GM23248 (cell line): ENCODE results near the gene PKD1L1. TPM values are rescaled to one million over a fixed set of nuclear protein-coding genes. Genes with fewer than 3 reads are reported as not detected.

Experiments
- DNase-seq: peaks from one replicate; pipeline ENCODE4 v3.0.0-alpha.2; 2015
- H2AFZ ChIP-seq: fragments of 200-600 bp; sonication (generic); 2 replicates; pipeline ENCODE4 v1.6.1; 2016; ENCODE audit warnings: antibody characterized with exemption
- H3F3A ChIP-seq: fragments of 200-600 bp; sonication (generic); 2 replicates; pipeline ENCODE4 v1.6.1; 2016; ENCODE audit warnings: mild to moderate bottlenecking, antibody characterized with exemption, mixed run types; ENCODE audit not compliant: insufficient read depth
- H3K27ac ChIP-seq: fragments of 200-600 bp; sonication (generic); 2 replicates; pipeline ENCODE4 v1.5.1; 2016; ENCODE audit warnings: mild to moderate bottlenecking
- H3K27me3 ChIP-seq: fragments of 200-600 bp; sonication (generic); replicated peaks from 2 replicates; pipeline ENCODE4 v1.6.1; 2016; ENCODE audit warnings: mild to moderate bottlenecking; ENCODE audit not compliant: insufficient read depth
- H3K36me3 ChIP-seq: fragments of 200-600 bp; sonication (generic); 2 replicates; pipeline ENCODE4 v1.6.1; 2016; ENCODE audit warnings: low read depth, mild to moderate bottlenecking
- H3K4me1 ChIP-seq: fragments of 200-600 bp; sonication (generic); 2 replicates; pipeline ENCODE4 v1.6.1; 2016; ENCODE audit warnings: mild to moderate bottlenecking; ENCODE audit not compliant: insufficient read depth
- H3K4me2 ChIP-seq: fragments of 200-600 bp; sonication (generic); one replicate; pipeline ENCODE4 v1.6.1; 2016; ENCODE audit warnings: mild to moderate bottlenecking; ENCODE audit not compliant: unreplicated experiment
- H3K4me3 ChIP-seq: fragments of 200-600 bp; sonication (generic); 2 replicates; pipeline ENCODE4 v1.5.1; 2016; ENCODE audit warnings: mild to moderate bottlenecking
- H3K79me2 ChIP-seq: fragments of 200-600 bp; sonication (generic); 2 replicates; pipeline ENCODE4 v1.6.1; 2016; ENCODE audit warnings: mild to moderate bottlenecking; ENCODE audit not compliant: insufficient read depth
- H3K9ac ChIP-seq: fragments of 200-600 bp; sonication (generic); 2 replicates; pipeline ENCODE4 v1.6.1; 2016; ENCODE audit warnings: mild to moderate bottlenecking
- H3K9me2 ChIP-seq: fragments of 200-600 bp; sonication (generic); 2 replicates; pipeline ENCODE4 v1.6.1; 2016; ENCODE audit warnings: mixed run types, mild to moderate bottlenecking, moderate library complexity; ENCODE audit not compliant: insufficient read depth
- H3K9me3 ChIP-seq: fragments of 200-600 bp; sonication (generic); one replicate; pipeline ENCODE4 v1.6.1; 2017; ENCODE audit warnings: low read depth
- H4K20me1 ChIP-seq: fragments of 200-600 bp; sonication (generic); 2 replicates; pipeline ENCODE4 v1.6.0; 2016; ENCODE audit not compliant: insufficient read depth
- EZH2 ChIP-seq: fragments of 200-600 bp; sonication (generic); IDR thresholded peaks from 2 replicates; pipeline ENCODE4 v1.6.1; 2018; ENCODE audit warnings: antibody characterized with exemption, mild to moderate bottlenecking; ENCODE audit not compliant: insufficient read depth, poor library complexity, severe bottlenecking
- EZH2phosphoT487 ChIP-seq: fragments of 200-600 bp; sonication (generic); IDR thresholded peaks from 2 replicates; pipeline ENCODE4 v1.6.1; 2018; ENCODE audit warnings: antibody characterized with exemption, moderate library complexity, mild to moderate bottlenecking, low read depth; ENCODE audit not compliant: insufficient read depth
- WGBS, 2 experiments: methylation state at CpG; one replicate each; pipeline ENCODE4 v1.1.6; 2015 to 2017; ENCODE audit warnings: low lambda C conversion rate in 2 of 2, low coverage in 1 of 2; ENCODE audit errors: missing lambda C conversion rate in 2 of 2; 5-methylcytosine and 5-hydroxymethylcytosine counted together
- in situ Hi-C: fragments of 300-500 bp; cut with MboI; formaldehyde crosslinking; loops from 2 replicates; pipeline ENCODE4 v1.15.0; 2020
- polyA plus RNA-seq: library from polyadenylated mRNA; unstranded; fragments of >200 nt; fragmentation: Nextera tagmentation; extraction: Ambion mirVana; gene quantifications from 2 replicates; pipeline ENCODE4 v1.2.1, GENCODE V29; 2016
- total RNA-seq: library from RNA; depleted of rRNA; stranded (reverse); fragments of >200 nt; shearing (Covaris generic); gene quantifications from 2 replicates; pipeline ENCODE4 v1.2.3, GENCODE V29; 2014

The PKD1L1 gene
- total and polyA plus RNA-seq, 2 experiments from 2014 or later, result 0.06 to 0.11 TPM

DNA sequence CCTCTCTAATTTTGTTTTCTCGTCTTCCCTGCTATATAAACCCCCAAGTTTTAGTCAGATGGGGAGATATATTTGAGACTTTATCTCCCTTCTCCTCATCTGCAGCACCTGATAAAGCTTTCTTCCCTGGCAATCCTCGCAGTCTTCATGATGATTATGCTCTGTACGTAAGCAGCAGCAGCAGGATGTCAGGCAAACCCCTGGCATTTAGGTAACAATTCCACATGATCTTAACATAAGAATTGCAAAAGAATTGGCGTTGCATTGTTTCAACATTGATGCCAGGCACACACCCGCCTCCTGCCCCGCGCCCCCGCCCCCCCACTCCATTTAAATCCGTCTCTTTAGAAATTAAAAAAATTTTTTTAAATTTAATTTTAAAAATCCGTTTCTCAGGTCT lies 6.1 kb downstream of the PKD1L1 start:
- Histone ChIP-seq H3F3A (peaks cover 22% of the 10 kb centered on the region), H3K36me3 (no peaks in the 10 kb centered on the region), H3K79me2 (no peaks in the 10 kb centered on the region), H3K9me2 (no peaks in the 10 kb centered on the region), H3K4me1 (peaks cover 42% of the 10 kb centered on the region), H4K20me1 (no peaks in the 10 kb centered on the region), H3K9ac (peak overlapping the region; percentile 63), H3K4me3 (peak overlapping the region; percentile 37; the same call in 1 of the 2 replicates), H3K4me2 (peak overlapping the region; percentile 49), H3K27me3 (no peaks in the 10 kb centered on the region), H3K9me3 (no peaks in the 10 kb centered on the region), H3K27ac (peak overlapping the region; percentile 89), H2AFZ (peak overlapping the region; percentile 53)
- WGBS, 2 experiments, result 48 to 56% methylated on average over 10 of the region's 10 CpGs
- peak; percentile 57 for DNase-seq
- TF ChIP-seq EZH2, result no peak
- TF ChIP-seq EZH2phosphoT487, result no peak
- in situ Hi-C loops, result no loop called here

DNA sequence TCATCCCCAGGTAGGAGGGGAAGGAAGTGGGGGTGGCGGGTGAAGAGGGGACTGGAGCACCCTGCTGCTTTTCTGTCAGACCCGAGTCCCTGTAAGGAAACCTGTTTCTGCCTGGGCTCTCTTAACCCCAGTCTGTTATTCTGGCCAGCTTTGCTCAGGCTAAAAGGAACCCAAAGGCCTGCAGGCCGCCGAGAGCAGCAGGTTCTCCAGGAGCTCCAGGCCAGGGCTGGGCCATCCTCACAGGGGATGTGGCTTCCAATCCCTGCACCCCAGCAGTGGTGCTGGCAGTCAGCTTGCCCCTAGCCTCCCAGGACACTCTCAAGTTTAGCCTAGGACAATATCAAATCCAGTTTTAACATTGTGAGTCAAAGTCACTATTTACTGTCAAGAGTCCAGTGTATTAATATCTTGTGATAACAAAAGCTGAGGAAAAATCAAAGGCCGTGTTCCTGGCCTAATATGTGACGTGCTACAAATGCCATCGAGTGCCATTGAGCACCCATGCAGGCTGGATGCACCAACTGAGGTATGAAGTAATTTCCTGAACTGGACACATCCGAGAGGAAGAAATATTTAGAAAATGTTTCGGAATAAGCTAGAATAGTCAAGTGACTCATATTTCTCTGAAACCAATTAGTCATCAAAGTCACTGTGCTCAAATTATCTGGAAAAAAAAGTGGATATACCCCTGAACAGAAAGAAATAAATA lies 7.0 kb downstream of the PKD1L1 start:
- Histone ChIP-seq H3K79me2 (no peaks in the 10 kb centered on the region), H3F3A (peaks cover 22% of the 10 kb centered on the region), H3K9me2 (no peaks in the 10 kb centered on the region), H4K20me1 (no peaks in the 10 kb centered on the region), H3K27ac (peak overlapping the region; percentile 89), H3K9me3 (no peaks in the 10 kb centered on the region), H3K27me3 (no peaks in the 10 kb centered on the region), H3K9ac (peak overlapping the region; percentile 63), H3K36me3 (no peaks in the 10 kb centered on the region), H3K4me3 (peak overlapping the region; percentile 37), H3K4me2 (peak overlapping the region; percentile 49), H2AFZ (peak overlapping the region; percentile 56; the same call in 1 of the 2 replicates), H3K4me1 (peaks cover 42% of the 10 kb centered on the region)
- WGBS, 2 experiments, result 4 to 11% methylated on average over 9 of the region's 9 CpGs
- in situ Hi-C loops, result no loop called here
- DNase-seq, result peak; percentile 93
- TF ChIP-seq EZH2 (no peak), EZH2phosphoT487 (no peak)

DNA sequence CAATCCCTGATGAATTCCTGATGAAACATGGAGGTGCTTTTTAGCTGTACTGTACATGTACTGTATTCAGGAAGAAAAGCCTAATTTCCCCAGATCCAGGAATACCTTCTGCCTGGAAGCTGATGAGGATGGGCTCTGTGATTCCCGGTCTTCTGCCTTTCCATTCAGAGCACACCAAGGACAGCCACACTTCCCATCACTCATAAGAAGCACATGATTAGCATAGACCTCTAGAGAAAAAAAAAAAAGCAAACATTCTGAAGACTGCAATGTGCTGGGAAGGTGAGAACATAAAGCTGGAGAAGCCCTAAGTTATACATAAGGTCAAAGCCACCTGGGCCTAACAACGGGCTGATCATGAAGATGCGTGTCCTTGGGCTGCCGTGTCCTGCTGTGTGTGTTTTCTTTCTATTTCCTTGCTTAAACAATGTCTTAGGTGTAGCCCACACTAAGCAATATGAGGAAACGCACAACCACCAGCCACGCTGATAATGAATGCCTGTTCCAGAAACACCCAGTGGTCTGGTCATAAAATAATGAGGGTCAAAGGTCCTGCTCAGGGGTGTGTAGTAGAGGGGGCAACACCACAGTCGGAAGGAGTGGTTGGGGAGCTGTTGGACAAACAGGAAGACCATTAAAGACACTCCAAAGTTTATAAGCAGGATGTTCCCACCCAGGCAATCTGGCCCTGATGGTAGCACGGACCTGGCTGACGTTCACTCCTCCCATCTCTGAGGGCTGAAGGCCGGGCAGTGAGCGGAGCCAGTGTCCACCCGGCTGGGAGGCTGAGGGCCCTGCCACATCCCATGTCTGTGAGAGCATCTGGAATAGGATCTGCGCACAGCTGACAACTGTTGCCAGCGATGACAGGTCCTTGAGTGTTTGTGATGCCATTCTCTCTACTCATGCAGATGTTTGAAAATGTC lies 7.9 kb downstream of the PKD1L1 start:
- peak overlapping the region; percentile 37; the same call in 1 of the 2 replicates for H3K4me3 ChIP-seq
- no peaks in the 10 kb centered on the region for H4K20me1 ChIP-seq
- H3K4me2 ChIP-seq, result peak overlapping the region; percentile 49
- TF ChIP-seq EZH2phosphoT487, result no peak
- TF ChIP-seq EZH2, result no peak
- H3K27ac ChIP-seq, result peak overlapping the region; percentile 89
- 21 to 25% methylated on average over 14 of the region's 14 CpGs for WGBS, 2 experiments
- H3F3A ChIP-seq, result peaks cover 22% of the 10 kb centered on the region
- H3K9me2 ChIP-seq, result no peaks in the 10 kb centered on the region
- no peaks in the 10 kb centered on the region for H3K27me3 ChIP-seq
- peak overlapping the region; percentile 63 for H3K9ac ChIP-seq
- H3K4me1 ChIP-seq, result peaks cover 42% of the 10 kb centered on the region
- peak overlapping the region; percentile 56 for H2AFZ ChIP-seq
- H3K79me2 ChIP-seq, result no peaks in the 10 kb centered on the region
- H3K36me3 ChIP-seq, result no peaks in the 10 kb centered on the region
- no peaks in the 10 kb centered on the region for H3K9me3 ChIP-seq
- in situ Hi-C loops, result no loop called here
- DNase-seq, result peak; percentile 92

DNA sequence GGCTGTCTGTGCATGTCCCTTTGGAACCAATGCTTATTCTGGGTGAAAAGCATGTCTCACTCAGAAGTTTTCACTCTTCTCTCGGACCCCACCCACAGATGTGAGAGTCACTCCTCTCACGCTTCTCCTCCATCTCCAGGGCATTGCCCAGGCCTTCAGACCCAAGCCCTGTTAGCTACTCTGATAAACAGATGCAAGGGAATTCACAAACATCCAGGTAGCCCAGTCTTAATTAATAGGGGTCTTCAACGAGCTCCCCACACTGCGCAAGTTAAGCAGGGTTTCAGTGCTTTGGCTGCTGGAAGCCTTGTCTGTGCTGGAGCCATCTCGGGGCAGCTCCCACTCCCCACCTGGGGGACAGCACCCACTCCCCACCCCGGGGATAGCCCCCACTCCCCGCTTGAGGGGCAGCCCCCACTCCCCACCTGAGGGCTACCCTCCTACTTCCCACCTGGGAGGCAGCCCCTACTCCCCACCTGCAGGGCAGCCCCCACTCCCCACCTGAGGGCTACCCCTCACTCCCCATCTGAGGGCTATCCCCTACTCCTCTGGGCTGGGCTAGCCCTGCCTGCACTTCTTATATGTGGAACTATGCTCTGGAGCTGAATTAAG lies 8.7 kb downstream of the PKD1L1 start:
- Histone ChIP-seq H3K79me2 (no peaks in the 10 kb centered on the region), H3K9ac (peak overlapping the region; percentile 63; the same call in 1 of the 2 replicates), H3K9me2 (no peaks in the 10 kb centered on the region), H3K9me3 (no peaks in the 10 kb centered on the region), H3K27me3 (no peaks in the 10 kb centered on the region), H3F3A (peaks cover 22% of the 10 kb centered on the region), H3K27ac (peak overlapping the region; percentile 89), H3K4me1 (peaks cover 42% of the 10 kb centered on the region), H4K20me1 (no peaks in the 10 kb centered on the region), H3K4me3 (no peak overlapping the region), H2AFZ (peak overlapping the region; percentile 56), H3K36me3 (no peaks in the 10 kb centered on the region), H3K4me2 (peak overlapping the region; percentile 49)
- in situ Hi-C loops, result no loop called here
- no peak for DNase-seq
- TF ChIP-seq EZH2phosphoT487, result no peak
- no peak for TF ChIP-seq EZH2
- 72 to 81% methylated on average over 4 to 7 of the region's 7 CpGs for WGBS, 2 experiments
